Activated CD8-positive, alpha-beta T cell treated with anti-CD3 and anti-CD28 coated beads for 36 hours (primary cell): ENCODE results near the gene PCGF5. TPM values are rescaled to one million over a fixed set of nuclear protein-coding genes. Genes with fewer than 3 reads are reported as not detected.

Experiments used
- ATAC-seq: fragments of 200-7000 bp; cut with Tn5 transposase; one replicate; pipeline ENCODE4 v1.10.0; 2021; ENCODE audit warnings: mild to moderate bottlenecking, moderate library complexity
- CTCF ChIA-PET: fragments of 350-600 bp; sonication (Branson Sonifier 250); formaldehyde crosslinking; loops from one replicate; lab custom pipeline; 2021; ENCODE audit warnings: antibody characterized with exemption; lab: Charles Lee
- POLR2A ChIA-PET: fragments of 350-600 bp; sonication (Branson Sonifier 250); formaldehyde crosslinking; loops from one replicate; lab custom pipeline; 2021; ENCODE audit warnings: antibody characterized with exemption; lab: Charles Lee
- DNase-seq: peaks from one replicate; pipeline ENCODE4 v3.0.0-alpha.2; 2020
- H3K27ac Mint-ChIP-seq: one replicate; pipeline ENCODE4 v1.8.0; 2021; ENCODE audit warnings: mild to moderate bottlenecking, mixed read lengths
- H3K27me3 Mint-ChIP-seq: one replicate; pipeline ENCODE4 v1.8.0; 2021; ENCODE audit warnings: mixed read lengths
- H3K36me3 Mint-ChIP-seq: one replicate; pipeline ENCODE4 v1.8.0; 2021; ENCODE audit warnings: low read depth, mixed read lengths
- H3K4me1 Mint-ChIP-seq: one replicate; pipeline ENCODE4 v1.8.0; 2021; ENCODE audit warnings: low read depth, mixed read lengths
- H3K4me3 Mint-ChIP-seq: one replicate; pipeline ENCODE4 v1.8.0; 2021; ENCODE audit warnings: mild to moderate bottlenecking, moderate library complexity, mixed read lengths
- H3K9me3 Mint-ChIP-seq: one replicate; pipeline ENCODE4 v1.8.0; 2021; ENCODE audit warnings: mixed read lengths
- intact Hi-C: fragments of 100-400 bp; cut with micrococcal nuclease; formaldehyde crosslinking; loops from one replicate; pipeline ENCODE4 v1.10.0; 2022
- total RNA-seq, 2 experiments: library from RNA; stranded (reverse); gene quantifications; one replicate each; pipeline ENCODE4 v1.2.3, GENCODE V29; 2021
- TF ChIP-seq, protein P1 (sequence below): fragments of 200-600 bp; IDR thresholded peaks from one replicate; pipeline ENCODE4 v1.8.0; 2022; ENCODE audit warnings: antibody characterized with exemption, mild to moderate bottlenecking

The PCGF5 gene
- total RNA-seq, 2 experiments from 2014 or later: 34.8 to 36.9 TPM

DNA sequence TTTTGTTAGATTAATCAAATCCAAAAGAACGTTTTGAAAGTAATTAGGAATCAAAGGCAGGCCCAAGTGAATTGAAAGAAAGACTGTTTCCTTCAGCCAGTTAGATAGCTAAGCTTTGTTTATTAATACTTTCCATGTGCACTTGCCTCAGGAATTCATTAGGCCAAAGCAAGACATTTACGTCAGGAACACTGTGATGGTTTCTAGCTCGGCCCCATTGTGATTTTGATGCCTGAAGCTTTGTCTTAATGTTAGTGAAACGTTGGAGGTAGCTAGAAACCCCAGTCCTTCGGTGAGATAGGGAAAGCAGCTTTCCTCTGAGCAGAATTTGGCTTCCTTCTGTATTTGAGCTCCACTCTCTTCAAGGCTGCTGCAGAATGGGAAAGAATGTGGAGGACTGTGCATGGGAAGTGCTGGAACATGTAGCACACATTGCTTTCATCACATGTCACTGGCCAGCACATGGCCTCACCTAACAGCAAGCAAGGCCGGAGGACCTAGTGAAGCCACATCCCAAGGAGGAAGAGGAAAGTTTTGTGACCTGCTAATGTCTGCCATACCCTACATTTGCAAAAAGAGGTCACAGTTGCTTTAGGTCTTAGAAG lies 64.1 kb downstream of the PCGF5 start:
- no peaks in the 10 kb centered on the region for H3K4me1 Mint-ChIP-seq
- H3K4me3 Mint-ChIP-seq: no peak overlapping the region
- no peaks in the 10 kb centered on the region for H3K36me3 Mint-ChIP-seq
- POLR2A ChIA-PET: no interaction called here
- TF ChIP-seq, protein P1, sequence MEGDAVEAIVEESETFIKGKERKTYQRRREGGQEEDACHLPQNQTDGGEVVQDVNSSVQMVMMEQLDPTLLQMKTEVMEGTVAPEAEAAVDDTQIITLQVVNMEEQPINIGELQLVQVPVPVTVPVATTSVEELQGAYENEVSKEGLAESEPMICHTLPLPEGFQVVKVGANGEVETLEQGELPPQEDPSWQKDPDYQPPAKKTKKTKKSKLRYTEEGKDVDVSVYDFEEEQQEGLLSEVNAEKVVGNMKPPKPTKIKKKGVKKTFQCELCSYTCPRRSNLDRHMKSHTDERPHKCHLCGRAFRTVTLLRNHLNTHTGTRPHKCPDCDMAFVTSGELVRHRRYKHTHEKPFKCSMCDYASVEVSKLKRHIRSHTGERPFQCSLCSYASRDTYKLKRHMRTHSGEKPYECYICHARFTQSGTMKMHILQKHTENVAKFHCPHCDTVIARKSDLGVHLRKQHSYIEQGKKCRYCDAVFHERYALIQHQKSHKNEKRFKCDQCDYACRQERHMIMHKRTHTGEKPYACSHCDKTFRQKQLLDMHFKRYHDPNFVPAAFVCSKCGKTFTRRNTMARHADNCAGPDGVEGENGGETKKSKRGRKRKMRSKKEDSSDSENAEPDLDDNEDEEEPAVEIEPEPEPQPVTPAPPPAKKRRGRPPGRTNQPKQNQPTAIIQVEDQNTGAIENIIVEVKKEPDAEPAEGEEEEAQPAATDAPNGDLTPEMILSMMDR: no peak
- H3K9me3 Mint-ChIP-seq: no peaks in the 10 kb centered on the region
- no peaks in the 10 kb centered on the region for H3K27me3 Mint-ChIP-seq
- intact Hi-C loops: no loop called here
- ATAC-seq (no peak), DNase-seq (no peak)
- H3K27ac Mint-ChIP-seq: no peak overlapping the region
- CTCF ChIA-PET: interaction anchor here (1.0 to 1.9 kb wide), 3 partner anchors 14 to 368 kb away, joined by 3 to 8 read pairs (median 3); no protein-coding TSS in a partner anchor

DNA sequence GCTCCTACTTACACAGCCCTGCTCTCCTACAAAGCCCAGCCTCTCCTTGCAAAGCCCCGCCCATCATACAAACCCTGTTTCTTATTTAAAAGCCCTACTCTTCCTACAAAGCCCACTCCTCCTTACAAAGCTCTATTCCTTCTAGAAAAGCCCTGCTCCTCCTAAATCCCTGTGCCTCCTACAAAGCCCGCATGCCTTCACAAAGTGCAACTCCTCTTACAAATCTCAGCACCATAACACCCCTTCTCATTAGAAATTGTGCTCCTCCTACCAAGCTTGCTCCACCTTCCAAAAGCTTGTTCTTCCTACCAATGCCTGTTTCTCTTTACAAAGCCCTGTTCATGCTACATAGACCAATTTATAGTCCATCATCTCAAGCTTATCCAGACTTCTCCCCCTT lies 66.1 kb downstream of the PCGF5 start:
- DNase-seq (no peak), ATAC-seq (no peak)
- Mint-ChIP-seq H3K27ac (no peak overlapping the region), H3K36me3 (no peaks in the 10 kb centered on the region), H3K27me3 (no peaks in the 10 kb centered on the region), H3K4me3 (no peak overlapping the region), H3K9me3 (no peaks in the 10 kb centered on the region), H3K4me1 (no peaks in the 10 kb centered on the region)
- intact Hi-C loops: no loop called here
- CTCF ChIA-PET: interaction anchor here (5.3 kb wide), 1 partner anchor 12 kb away, joined by 35 read pairs; no protein-coding TSS in a partner anchor
- POLR2A ChIA-PET: interaction anchor here (1.2 kb wide), 1 partner anchor 12 kb away, joined by 3 read pairs; no protein-coding TSS in a partner anchor
- TF ChIP-seq, protein P1: no peak

DNA sequence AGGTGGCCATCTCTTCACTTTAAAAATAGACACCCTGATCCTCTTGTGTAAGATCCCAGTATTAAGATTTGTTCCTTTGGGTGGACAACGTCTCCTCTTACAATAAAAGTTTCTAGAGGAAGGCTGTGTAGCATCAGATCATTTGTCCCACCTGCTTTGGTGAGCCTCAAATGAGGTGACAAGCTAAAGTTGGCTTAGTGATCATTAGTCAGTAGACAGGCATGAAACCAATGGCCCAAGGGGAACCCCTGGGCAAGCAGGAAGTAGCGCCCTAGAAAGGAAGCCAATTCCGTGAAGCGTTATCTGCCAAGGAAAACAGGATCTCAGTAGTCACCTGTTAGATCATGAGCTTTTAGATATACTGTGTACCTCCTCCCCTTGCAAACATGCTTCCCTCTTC lies 66.8 kb downstream of the PCGF5 start:
- intact Hi-C loops: no loop called here
- ATAC-seq (no peak), DNase-seq (no peak)
- TF ChIP-seq, protein P1: no peak
- no peak overlapping the region for H3K27ac Mint-ChIP-seq
- H3K27me3 Mint-ChIP-seq: no peaks in the 10 kb centered on the region
- ChIA-PET CTCF (interaction anchor here (1.2 to 5.3 kb wide), 3 partner anchors 11 to 281 kb away, joined by 4 to 35 read pairs (median 5); no protein-coding TSS in a partner anchor), POLR2A (interaction anchor here (0.6 to 1.2 kb wide), 2 partner anchors 11 to 308 kb away, joined by 3 read pairs; no protein-coding TSS in a partner anchor)
- no peaks in the 10 kb centered on the region for H3K9me3 Mint-ChIP-seq
- no peaks in the 10 kb centered on the region for H3K4me1 Mint-ChIP-seq
- H3K36me3 Mint-ChIP-seq: no peaks in the 10 kb centered on the region
- no peak overlapping the region for H3K4me3 Mint-ChIP-seq

DNA sequence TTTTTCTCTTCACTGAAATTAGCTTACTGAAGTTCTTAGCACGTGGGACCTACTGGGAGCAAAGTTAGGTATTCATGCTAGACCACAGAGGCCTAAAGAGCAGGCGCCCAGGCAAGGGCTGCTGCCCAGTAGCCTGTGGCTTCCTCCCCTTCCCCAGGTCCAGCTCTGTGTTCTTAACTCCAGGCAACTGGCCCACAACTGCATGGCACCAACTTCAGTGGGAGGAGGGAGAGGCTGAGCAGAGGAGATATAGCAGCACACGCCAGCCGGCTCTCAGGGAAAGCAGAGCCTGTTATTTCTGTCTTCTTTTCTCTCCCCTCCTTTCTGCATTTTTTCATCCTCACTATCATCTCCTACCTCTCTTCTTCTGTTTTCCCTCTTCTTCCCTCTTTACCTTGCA lies 67.4 kb downstream of the PCGF5 start:
- H3K36me3 Mint-ChIP-seq: no peaks in the 10 kb centered on the region
- ATAC-seq: no peak
- ChIA-PET CTCF (interaction anchor here (1.2 to 5.3 kb wide), 4 partner anchors 10 to 408 kb away, joined by 3 to 35 read pairs (median 4); no protein-coding TSS in a partner anchor), POLR2A (interaction anchor here (0.6 to 1.2 kb wide), 2 partner anchors 10 to 308 kb away, joined by 3 read pairs; no protein-coding TSS in a partner anchor)
- TF ChIP-seq, protein P1: no peak
- H3K27me3 Mint-ChIP-seq: no peaks in the 10 kb centered on the region
- no peak overlapping the region for H3K4me3 Mint-ChIP-seq
- DNase-seq: no peak
- intact Hi-C loops: no loop called here
- H3K27ac Mint-ChIP-seq: no peak overlapping the region
- H3K9me3 Mint-ChIP-seq: no peaks in the 10 kb centered on the region
- H3K4me1 Mint-ChIP-seq: no peaks in the 10 kb centered on the region

DNA sequence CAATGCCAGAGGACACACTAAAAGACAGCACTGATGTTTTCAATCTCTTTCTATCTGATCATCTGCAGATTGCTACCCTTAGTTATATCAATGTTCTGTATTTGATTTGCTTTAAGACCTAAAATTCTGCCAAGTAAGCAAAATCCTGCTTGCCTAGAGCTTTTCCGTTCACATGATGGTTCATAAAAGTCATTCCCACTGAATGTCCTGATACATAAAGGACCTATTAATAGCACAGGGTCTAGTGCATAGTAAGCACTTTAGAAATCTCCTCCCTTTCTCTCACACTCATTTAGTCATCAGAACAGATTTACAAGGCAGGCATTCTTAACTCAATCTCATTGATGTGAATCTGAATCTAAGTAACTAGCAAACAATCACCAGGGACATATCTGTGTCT lies 68.8 kb downstream of the PCGF5 start:
- intact Hi-C loops: no loop called here
- H3K9me3 Mint-ChIP-seq: no peaks in the 10 kb centered on the region
- no peaks in the 10 kb centered on the region for H3K4me1 Mint-ChIP-seq
- peaks cover 2% of the 10 kb centered on the region for H3K27me3 Mint-ChIP-seq
- POLR2A ChIA-PET: interaction anchor here (0.9 kb wide), 1 partner anchor 16 kb away, joined by 3 read pairs; no protein-coding TSS in a partner anchor
- ATAC-seq (no peak), DNase-seq (no peak)
- CTCF ChIA-PET: interaction anchor here (1.7 to 5.3 kb wide), 2 partner anchors 9 to 345 kb away, joined by 6 to 35 read pairs; no protein-coding TSS in a partner anchor
- no peaks in the 10 kb centered on the region for H3K36me3 Mint-ChIP-seq
- H3K4me3 Mint-ChIP-seq: no peak overlapping the region
- TF ChIP-seq, protein P1: no peak
- no peak overlapping the region for H3K27ac Mint-ChIP-seq
